Measurements from ENCODE around the gene EAPP. TPM values are rescaled to one million over a fixed set of nuclear protein-coding genes. Genes with fewer than 3 reads are reported as not detected.

Gene EAPP
- total and polyA plus RNA-seq, 2 of the 13 experiments (the other 11 are each of a cell fraction or from before 2014, with no cell fraction given), result 68.7 to 110 TPM

- TF ChIP-seq REST (IDR thresholded peaks at IDR 0.05; ENCODE audit: borderline replicate concordance in 1 of 2, low read depth in 1 of 2, low read length in 2 of 2) (peak in 1 of 2 experiments; percentile 85; a peak in 1 of 4 replicates), ZNF816 (CRISPR knock-in tag; IDR thresholded peaks at IDR 0.05; ENCODE audit: borderline replicate concordance) (peak; percentile 99), RFXAP (CRISPR knock-in tag; IDR thresholded peaks at IDR 0.05; ENCODE audit: borderline replicate concordance) (peak; percentile 90), HBP1 (CRISPR knock-in tag; IDR thresholded peaks at IDR 0.05; ENCODE audit: low read depth) (peak; percentile 95; the same call in 1 of the 2 replicates), MAFF (IDR thresholded peaks at IDR 0.05; ENCODE audit: low read depth, low read length) (peak; percentile 23; the same call in 1 of the 2 replicates), STAT6 (CRISPR knock-in tag; IDR thresholded peaks at IDR 0.05; ENCODE audit: borderline replicate concordance) (peak; percentile 32; the same call in 1 of the 2 replicates), PAX8 (CRISPR knock-in tag; IDR thresholded peaks at IDR 0.05; ENCODE audit: borderline replicate concordance) (peak; percentile 99; the same call in 1 of the 2 replicates), ATF3 (CRISPR knock-in tag; IDR thresholded peaks at IDR 0.05) (peak; percentile 80), ZNF740 (CRISPR knock-in tag; IDR thresholded peaks at IDR 0.05) (peak; percentile 81; the same call in 1 of the 2 replicates), ZNF10 (CRISPR knock-in tag; IDR thresholded peaks at IDR 0.05; ENCODE audit: borderline replicate concordance, low read depth) (peak; percentile 47; the same call in 1 of the 2 replicates), NFE2L1 (CRISPR knock-in tag; IDR thresholded peaks at IDR 0.05; ENCODE audit: borderline replicate concordance) (peak; percentile 92; the same call in 1 of the 2 replicates), HOXA7 (CRISPR knock-in tag; IDR thresholded peaks at IDR 0.05) (no peak), FOXA3 (CRISPR knock-in tag; IDR thresholded peaks at IDR 0.05) (peak; percentile 100), NFE2 (CRISPR knock-in tag; IDR thresholded peaks at IDR 0.05) (no peak), BHLHE40 (IDR thresholded peaks at IDR 0.05; ENCODE audit: low read length) (no peak; the same call in 1 of the 2 replicates), ZNF775 (CRISPR knock-in tag; IDR thresholded peaks at IDR 0.05; ENCODE audit: borderline replicate concordance) (peak; percentile 64; the same call in 1 of the 2 replicates), TP53 (CRISPR knock-in tag; conservative IDR thresholded peaks at IDR 0.05) (peak; percentile 78; the same call in 1 of the 2 replicates), ZFP90 (CRISPR knock-in tag; IDR thresholded peaks at IDR 0.05; ENCODE audit: borderline replicate concordance) (peak; percentile 99; the same call in 1 of the 2 replicates), ZNF772 (CRISPR knock-in tag; IDR thresholded peaks at IDR 0.05) (peak; percentile 100)
Measured at GRCh38 chr14:34539407-34540180, at the start of gene EAPP (continued).
